GM12891 (cell line): Measurements from ENCODE around the gene SPNS2.

ENCODE experiments used
- DNase-seq: peaks from one replicate; pipeline ENCODE4 v3.0.0; 2011; ENCODE audit warnings: low spot score; ENCODE audit not compliant: insufficient read length
- FAIRE-seq: peaks from 2 replicates; lab custom pipeline; 2011; peaks lifted over from hg19 to GRCh38; lab: Jason Lieb, UNC
- PAX5 ChIP-seq: IDR thresholded peaks from 2 replicates; pipeline ENCODE4 v1.6.1; 2011; ENCODE audit warnings: low read length, moderate library complexity, mild to moderate bottlenecking; ENCODE audit not compliant: insufficient read depth, severe bottlenecking
- POLR2A ChIP-seq: IDR thresholded peaks from 2 replicates; pipeline ENCODE4 v1.6.1; 2011; ENCODE audit warnings: low read depth, low read length, control low read depth
- POLR2AphosphoS5 ChIP-seq: IDR thresholded peaks from 2 replicates; pipeline ENCODE4 v1.6.1; 2011; ENCODE audit warnings: low read depth, low read length, control low read depth
- POU2F2 ChIP-seq: IDR thresholded peaks from 2 replicates; pipeline ENCODE4 v1.6.1; 2011; ENCODE audit warnings: low read depth, mild to moderate bottlenecking, control low read depth, low read length, moderate library complexity
- SPI1 ChIP-seq: IDR thresholded peaks from 2 replicates; pipeline ENCODE4 v1.6.1; 2011; ENCODE audit warnings: low read depth, low read length, control low read depth
- TAF1 ChIP-seq: IDR thresholded peaks from 2 replicates; pipeline ENCODE4 v1.6.1; 2011; ENCODE audit warnings: low read depth, low read length, control low read depth

SPNS2 gene

DNA sequence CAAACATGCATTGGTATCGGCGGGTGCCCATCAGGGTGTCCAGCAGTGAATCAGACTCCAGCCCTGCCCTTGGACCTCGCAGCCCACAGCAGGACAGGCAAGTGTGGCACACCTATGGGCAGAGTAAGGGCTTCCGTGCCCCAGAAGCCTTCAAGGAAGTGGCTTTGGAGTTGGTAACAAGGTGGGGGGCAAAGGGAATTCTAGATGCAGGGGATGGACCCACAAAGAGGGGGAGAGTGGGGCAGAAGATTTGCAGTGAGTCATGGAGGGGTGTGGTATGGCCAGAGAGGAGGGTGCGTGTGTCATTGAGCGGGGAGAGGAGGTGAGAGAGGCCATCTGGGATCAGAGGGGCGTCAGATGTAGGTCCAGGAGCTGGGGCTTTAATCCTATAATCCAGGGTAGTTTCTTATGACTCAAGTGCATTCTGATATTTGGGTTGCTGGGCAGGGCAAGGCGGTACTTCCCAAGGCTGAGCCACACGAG lies 8.5 kb upstream of the SPNS2 start:
- DNase-seq (no peak), FAIRE-seq (no peak)
- TF ChIP-seq POLR2AphosphoS5, result no peak
- TF ChIP-seq POLR2A, result no peak
- no peak for TF ChIP-seq POU2F2
- no peak for TF ChIP-seq PAX5
- no peak for TF ChIP-seq TAF1
- TF ChIP-seq SPI1, result no peak

DNA sequence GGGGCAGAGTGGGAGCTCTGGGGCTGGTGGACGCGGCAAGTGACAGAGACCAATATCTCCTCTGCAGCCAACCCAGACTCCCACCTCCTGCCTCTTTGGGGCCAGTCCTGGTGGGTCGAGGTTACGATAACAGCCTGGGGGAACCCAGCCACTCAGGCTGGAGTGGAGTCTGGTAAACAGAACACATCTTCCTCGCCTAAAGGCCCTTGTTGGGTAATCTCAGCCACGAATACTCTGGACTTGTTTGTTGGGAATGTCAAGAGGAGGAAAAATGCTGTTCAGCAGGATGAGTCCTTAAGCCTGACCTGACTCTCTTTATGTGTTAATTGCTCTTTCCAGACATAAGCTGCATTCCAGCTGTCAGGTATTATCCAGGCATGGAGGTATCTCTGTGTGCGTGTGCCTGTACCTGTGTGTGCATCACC lies 8.0 kb upstream of the SPNS2 start:
- DNase-seq (no peak), FAIRE-seq (no peak)
- no peak for TF ChIP-seq POU2F2
- no peak for TF ChIP-seq POLR2A
- no peak for TF ChIP-seq SPI1
- TF ChIP-seq PAX5, result no peak
- no peak for TF ChIP-seq POLR2AphosphoS5
- no peak for TF ChIP-seq TAF1

DNA sequence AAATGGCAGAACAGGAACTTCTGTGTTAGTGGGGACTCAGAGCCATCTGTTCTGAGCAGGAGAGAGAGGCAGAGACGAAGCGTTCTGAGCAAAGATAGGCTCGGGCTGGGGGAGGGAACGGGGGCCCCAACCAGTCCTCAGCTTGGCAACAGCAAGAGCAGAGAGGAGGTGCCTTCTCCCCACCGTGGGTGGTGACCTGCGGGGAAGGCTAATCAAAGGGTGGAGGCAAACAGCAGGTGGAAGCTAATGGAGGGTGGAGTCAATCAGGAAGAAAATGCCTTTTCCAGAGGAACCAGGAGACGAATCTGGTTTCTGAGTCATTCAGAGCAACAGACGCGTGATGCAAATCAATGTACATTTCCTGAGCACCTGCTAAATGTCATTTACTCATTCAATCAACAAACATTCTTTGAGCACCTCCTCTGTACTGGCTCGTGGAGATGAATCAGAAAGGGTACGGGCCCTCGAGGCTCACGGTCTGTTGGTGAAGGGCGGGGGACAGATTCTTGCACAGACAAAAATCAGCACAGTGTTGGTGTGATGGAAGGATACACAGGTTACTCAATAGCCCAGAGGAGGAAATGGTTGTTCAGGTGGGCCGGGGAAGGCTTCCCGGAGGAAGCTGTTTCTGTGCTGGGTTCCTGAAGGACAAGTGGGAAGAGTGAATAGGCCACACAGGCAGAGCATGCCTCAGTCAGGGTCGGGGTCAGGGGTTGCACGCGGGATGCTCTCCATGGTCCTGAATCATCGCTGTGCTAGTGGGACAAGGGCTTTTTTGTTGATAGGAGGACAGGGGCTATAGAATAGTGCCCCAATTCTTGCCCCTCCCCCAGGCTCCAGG lies 5.7 kb upstream of the SPNS2 start:
- no peak for TF ChIP-seq POLR2AphosphoS5
- DNase-seq, result no peak
- peak; percentile 56 for FAIRE-seq

DNA sequence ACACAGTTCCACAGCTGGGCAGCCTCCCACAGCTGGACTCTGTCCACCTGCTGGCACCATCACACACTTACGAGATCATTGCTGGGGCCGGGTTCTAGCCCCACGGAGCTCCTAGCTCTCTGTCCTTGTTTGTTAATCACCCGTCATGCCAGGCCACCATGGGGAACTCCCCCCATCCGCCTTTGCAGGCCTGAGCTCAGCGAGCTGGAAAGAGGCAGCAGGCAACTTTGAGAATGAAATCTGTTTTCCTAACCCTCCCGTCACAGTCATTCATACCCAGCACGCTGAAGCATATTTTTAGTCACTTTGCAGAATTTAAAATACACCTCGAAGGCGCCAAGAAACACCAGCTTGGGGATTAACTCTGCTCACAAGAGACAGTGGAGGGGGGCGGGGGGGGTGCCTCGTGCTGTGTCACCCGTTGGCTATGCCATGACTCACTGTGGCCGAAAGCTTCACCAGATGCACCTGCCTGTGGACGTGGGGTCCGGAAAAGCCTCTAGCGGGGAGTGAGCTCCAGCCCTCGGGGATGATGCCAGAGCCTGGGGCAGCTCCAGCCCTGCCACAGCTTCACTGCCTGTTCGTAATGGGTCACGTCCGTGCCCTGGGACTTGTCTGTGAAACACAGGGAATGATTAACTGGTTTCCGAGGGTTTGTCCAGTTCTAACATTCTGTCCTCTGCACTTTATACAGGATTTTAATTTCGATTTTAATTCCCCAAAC lies 1.4 kb upstream of the SPNS2 start:
- DNase-seq, result no peak
- TF ChIP-seq TAF1 (no peak), POU2F2 (no peak), PAX5 (peak; percentile 55), POLR2AphosphoS5 (no peak), POLR2A (no peak)
- FAIRE-seq, result peak; percentile 92

DNA sequence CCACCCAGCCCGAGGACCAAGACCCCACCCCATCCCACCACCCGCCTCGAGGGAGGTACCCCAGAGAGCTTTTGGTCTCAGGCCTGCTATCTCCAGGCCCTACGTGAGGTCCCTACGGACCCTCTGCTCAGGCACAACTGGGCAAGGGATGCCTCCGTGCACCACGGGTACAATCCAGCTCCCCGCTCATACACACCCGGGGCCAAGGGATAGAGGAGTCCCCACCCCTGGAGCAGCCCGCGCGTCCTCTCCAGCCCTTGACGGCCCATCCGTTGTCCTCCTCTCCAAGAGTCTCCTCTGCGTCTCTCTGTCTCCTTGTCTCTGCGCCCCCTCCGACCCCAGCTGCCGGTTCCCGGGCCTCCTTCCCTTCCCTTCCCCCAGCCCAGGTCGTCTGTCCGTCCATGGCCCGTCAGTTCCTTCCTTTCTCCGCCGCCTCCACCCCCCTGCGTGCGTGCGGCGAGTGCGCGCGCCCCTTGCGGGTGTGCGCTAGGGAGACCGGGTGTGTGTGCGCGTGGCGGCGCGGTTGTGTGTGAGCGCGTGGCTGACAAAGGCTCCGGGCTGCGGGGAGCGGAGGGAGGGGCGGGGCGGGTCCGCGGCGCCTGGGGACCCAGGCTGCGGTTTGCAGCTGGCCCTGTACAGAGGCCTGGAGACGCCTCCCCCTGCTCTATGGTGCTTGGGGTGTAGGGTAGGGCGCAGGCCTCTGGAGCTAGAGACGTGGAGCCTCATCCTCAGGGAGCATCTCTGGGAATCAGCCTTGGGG lies 930 bp downstream of the SPNS2 start:
- FAIRE-seq (no peak), DNase-seq (no peak)
- TF ChIP-seq TAF1 (no peak), POLR2AphosphoS5 (no peak), PAX5 (no peak), POLR2A (no peak), SPI1 (no peak), POU2F2 (no peak)

DNA sequence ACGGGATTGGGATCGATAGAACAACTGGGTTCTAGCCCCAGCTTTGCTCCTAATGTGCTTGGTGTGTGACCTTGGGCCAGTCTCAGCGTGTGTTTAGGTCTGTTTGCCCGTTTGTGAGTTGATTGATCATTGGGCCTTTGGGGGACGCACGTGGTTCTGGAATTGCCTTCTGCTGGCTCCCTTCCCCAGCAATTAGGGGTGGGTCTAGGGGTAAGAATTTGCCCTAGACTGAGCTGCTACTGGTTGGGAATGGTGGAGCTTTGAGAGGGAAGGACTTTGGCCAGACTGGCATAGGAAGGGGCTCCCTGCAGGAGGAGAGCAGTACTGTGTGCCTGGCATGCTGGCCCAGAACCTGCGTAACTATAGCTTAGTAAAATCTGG lies 1.5 kb downstream of the SPNS2 start:
- TF ChIP-seq PAX5 (no peak), POLR2A (no peak), POLR2AphosphoS5 (no peak), SPI1 (no peak), POU2F2 (no peak), TAF1 (no peak)
- FAIRE-seq (no peak), DNase-seq (no peak)

DNA sequence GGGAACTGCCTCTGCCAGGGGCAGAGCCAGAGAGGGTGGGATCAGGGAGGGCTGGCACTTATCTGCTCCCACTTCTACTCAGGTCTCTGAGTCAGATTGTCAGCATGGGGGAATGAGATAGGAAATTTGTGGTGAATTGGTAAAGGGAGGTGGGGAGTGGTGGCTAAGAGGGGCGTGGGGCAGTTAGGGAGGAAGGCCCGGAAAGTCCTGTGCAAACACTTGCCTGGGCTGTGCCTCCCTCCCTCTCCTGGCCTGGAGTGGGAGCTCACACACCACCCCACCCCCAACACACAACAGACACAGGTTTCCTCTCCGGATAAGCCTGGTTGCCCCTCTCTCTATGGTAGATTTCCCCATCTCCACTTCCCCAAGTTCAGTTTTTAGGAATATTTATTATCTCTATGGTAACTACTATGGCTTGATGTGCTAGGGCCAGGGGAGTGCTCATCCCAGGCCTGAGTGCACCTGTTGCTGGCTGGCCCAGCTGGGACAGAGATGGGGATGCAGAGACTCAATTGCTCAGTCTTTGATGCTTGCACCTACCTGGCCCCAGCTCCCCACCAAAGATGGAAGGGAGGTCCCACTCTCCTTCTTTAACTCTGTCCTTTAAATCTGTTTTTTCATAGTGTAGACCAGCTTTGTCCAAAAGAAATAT lies 2.7 kb downstream of the SPNS2 start:
- TF ChIP-seq POLR2AphosphoS5 (no peak), POU2F2 (no peak), TAF1 (no peak)
- FAIRE-seq, result no peak
- DNase-seq, result no peak

DNA sequence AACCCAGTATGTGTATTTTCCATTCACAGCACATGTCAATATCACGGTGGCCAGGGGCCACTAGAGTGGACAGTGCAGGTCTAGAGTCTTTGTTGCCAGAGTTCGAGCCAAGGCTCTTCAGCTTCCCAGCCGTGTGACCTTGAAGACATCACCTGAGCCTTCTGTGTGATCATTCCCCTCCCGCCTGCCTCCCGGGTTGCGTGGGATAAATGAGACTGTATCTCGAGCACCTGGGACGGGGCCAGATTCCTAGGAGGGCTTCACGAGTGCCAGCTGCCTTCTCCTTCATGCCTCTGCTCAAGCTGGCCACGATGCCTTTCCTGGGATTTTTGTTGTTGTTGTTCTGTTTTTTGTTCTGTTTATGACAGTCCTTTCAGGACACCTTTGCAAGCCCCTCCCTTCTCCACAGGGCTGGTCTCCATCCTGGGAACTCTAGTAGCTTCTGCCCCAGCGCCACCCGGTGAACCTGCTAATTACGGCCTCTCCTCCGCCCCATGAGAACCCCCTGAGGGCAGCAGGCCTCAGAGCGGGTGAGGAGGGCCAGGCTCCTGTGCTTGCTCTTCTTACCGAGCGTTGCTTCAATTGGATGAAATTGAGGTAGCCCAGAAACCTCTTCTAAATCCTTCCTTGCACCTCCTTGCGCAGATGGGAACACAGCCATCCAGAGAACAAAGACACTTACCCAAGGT lies 3.9 kb downstream of the SPNS2 start:
- FAIRE-seq, result no peak
- TF ChIP-seq POU2F2 (no peak), SPI1 (no peak), PAX5 (no peak), POLR2A (no peak), TAF1 (no peak), POLR2AphosphoS5 (no peak)
- DNase-seq, result no peak
